Muscle of back (tissue), 13 donors: ENCODE results near the gene NECAP2. TPM values are rescaled to one million over a fixed set of nuclear protein-coding genes. Genes with fewer than 3 reads are reported as not detected.

Source experiments
- DNase-seq, 3 donors: peaks; one replicate each; pipeline versions ENCODE4 v3.0.0 to v3.0.0-alpha.2; 2013
- long read RNA-seq, 9 donors: transcript quantifications; one replicate each; lab custom pipeline, GENCODE V29; 2026
- polyA plus RNA-seq, 10 donors: library from polyadenylated mRNA; unstranded; fragments of 120-200 nt; gene quantifications; one replicate each; pipeline ENCODE4 v1.2.1, GENCODE V29; 2013; ENCODE audit not compliant: insufficient read length in 10 of 10

NECAP2 gene
- 10 to 100 TPM; 31.1 to 45.6 (median 35.8) TPM for polyA plus RNA-seq
- long read RNA-seq, donor 1, transcript NECAP2-201 (8 exons, 2,070 nt): major isoform, 5 of 16 reads
- long read RNA-seq, donor 1, partial matches to known transcripts: 10 of 16 reads
- long read RNA-seq, donor 1, other reads (novel, unspliced or antisense): 0 of 16 reads
- long read RNA-seq, donor 2, transcript NECAP2-201 (8 exons, 2,070 nt): major isoform, 7 of 7 reads
- long read RNA-seq, donor 2, partial matches to known transcripts: 0 of 7 reads
- long read RNA-seq, donor 2, other reads (novel, unspliced or antisense): 0 of 7 reads
- long read RNA-seq, donor 3: 0 reads
- long read RNA-seq, donor 4, transcript NECAP2-201 (8 exons, 2,070 nt): major isoform, 5 of 18 reads
- long read RNA-seq, donor 4, partial matches to known transcripts: 8 of 18 reads
- long read RNA-seq, donor 4, other reads (novel, unspliced or antisense): 0 of 18 reads
- long read RNA-seq, donor 5, transcript NECAP2-201 (8 exons, 2,070 nt): major isoform, 5 of 9 reads
- long read RNA-seq, donor 5, partial matches to known transcripts: 0 of 9 reads
- long read RNA-seq, donor 5, other reads (novel, unspliced or antisense): 0 of 9 reads
- long read RNA-seq, donor 6, partial matches to known transcripts: 8 of 16 reads
- long read RNA-seq, donor 6, other reads (novel, unspliced or antisense): 0 of 16 reads
- long read RNA-seq, donor 7, transcript NECAP2-201 (8 exons, 2,070 nt): major isoform, 7 of 11 reads
- long read RNA-seq, donor 7, partial matches to known transcripts: 0 of 11 reads
- long read RNA-seq, donor 7, other reads (novel, unspliced or antisense): 0 of 11 reads
- long read RNA-seq, donor 8, transcript NECAP2-201 (8 exons, 2,070 nt): major isoform, 6 of 22 reads
- long read RNA-seq, donor 8, transcript NECAP2-211 (2 exons, 550 nt): minor isoform, 5 of 22 reads
- long read RNA-seq, donor 8, partial matches to known transcripts: 11 of 22 reads
- long read RNA-seq, donor 8, other reads (novel, unspliced or antisense): 0 of 22 reads
- long read RNA-seq, donor 9, partial matches to known transcripts: 0 of 3 reads
- long read RNA-seq, donor 9, other reads (novel, unspliced or antisense): 0 of 3 reads

GRCh38 chr1:16440470-16441281 is at the start of gene NECAP2:
Gene NECAP2, plus strand, starts transcription at chr1:16440724. Its CDS starts 38 bp downstream, at chr1:16440762.
- DNase-seq: peak; percentile 91 to 97 (median 95)

GRCh38 chr1:16391411-16391810 is 49.1 kb upstream of the NECAP2 start:
- DNase-seq: no peak

GRCh38 chr1:16392740-16393569 is 47.6 kb upstream of the NECAP2 start:
- no peak for DNase-seq

GRCh38 chr1:16393570-16394521 is 46.7 kb upstream of the NECAP2 start:
- no peak for DNase-seq

GRCh38 chr1:16394977-16395376 is 45.5 kb upstream of the NECAP2 start:
- DNase-seq: no peak

GRCh38 chr1:16396591-16396990 is 43.9 kb upstream of the NECAP2 start:
- peak in 1 of 3 donors; percentile 32 for DNase-seq

- DNase-seq: no peak
Measured at GRCh38 chr1:16397120-16397519, 43.4 kb upstream of the NECAP2 start.

- DNase-seq: no peak
Measured at GRCh38 chr1:16398371-16398953, 42.1 kb upstream of the NECAP2 start.

- no peak for DNase-seq
Measured at GRCh38 chr1:16402742-16403141, 37.8 kb upstream of the NECAP2 start.

- DNase-seq: no peak
Measured at GRCh38 chr1:16405441-16405840, 35.1 kb upstream of the NECAP2 start.

GRCh38 chr1:16406868-16407267 is 33.7 kb upstream of the NECAP2 start:
- no peak for DNase-seq

- no peak for DNase-seq
Measured at GRCh38 chr1:16409536-16410152, 30.9 kb upstream of the NECAP2 start.

GRCh38 chr1:16410803-16411202 is 29.7 kb upstream of the NECAP2 start:
- no peak for DNase-seq

GRCh38 chr1:16413191-16413590 is 27.3 kb upstream of the NECAP2 start:
- DNase-seq: no peak

GRCh38 chr1:16418823-16419425 is 21.6 kb upstream of the NECAP2 start:
- DNase-seq: no peak

GRCh38 chr1:16420424-16421118 is 20.0 kb upstream of the NECAP2 start:
- DNase-seq: no peak

- DNase-seq: no peak
Measured at GRCh38 chr1:16421201-16421600, 19.3 kb upstream of the NECAP2 start.
